C4-2B (cell line): ENCODE data around the gene FUCA2.

Source experiments
- H3K27ac ChIP-seq: fragments of 450-650 bp; 2 replicates; pipeline ENCODE4 v1.5.1; 2017
- CTCF ChIP-seq: fragments of 450-650 bp; conservative IDR thresholded peaks from 2 replicates; pipeline ENCODE4 v1.5.1; 2017; ENCODE audit warnings: mild to moderate bottlenecking
- ZFX ChIP-seq: fragments of 450-650 bp; IDR thresholded peaks from 2 replicates; pipeline ENCODE4 v1.6.1; 2017

The FUCA2 gene

DNA sequence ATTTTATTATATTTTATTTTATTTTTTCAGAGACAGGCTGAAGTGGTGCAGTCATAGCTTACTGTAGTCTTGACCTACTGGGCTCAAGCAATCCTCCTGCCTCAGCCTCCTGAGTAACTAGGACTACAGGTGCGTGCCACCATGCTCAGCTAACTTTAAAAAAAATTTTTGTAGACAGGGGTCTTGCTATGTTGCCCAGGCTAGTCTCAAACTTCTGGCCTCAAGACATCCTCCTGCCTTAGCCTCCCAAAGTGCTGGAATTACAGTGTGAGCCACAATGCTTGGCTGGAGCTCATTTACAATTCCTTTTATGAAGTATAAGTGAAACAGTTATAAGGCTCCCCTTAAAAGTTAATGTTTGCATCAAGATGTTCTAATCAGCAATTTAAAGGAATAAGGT lies 14.5 kb downstream of the FUCA2 start:
- no peak for TF ChIP-seq ZFX
- TF ChIP-seq CTCF: no peak
- H3K27ac ChIP-seq: no peak overlapping the region

GRCh38 chr6:143490775-143491174 lies 20.7 kb downstream of the FUCA2 start:
- H3K27ac ChIP-seq: no peak overlapping the region
- TF ChIP-seq ZFX: no peak
- TF ChIP-seq CTCF: no peak

DNA sequence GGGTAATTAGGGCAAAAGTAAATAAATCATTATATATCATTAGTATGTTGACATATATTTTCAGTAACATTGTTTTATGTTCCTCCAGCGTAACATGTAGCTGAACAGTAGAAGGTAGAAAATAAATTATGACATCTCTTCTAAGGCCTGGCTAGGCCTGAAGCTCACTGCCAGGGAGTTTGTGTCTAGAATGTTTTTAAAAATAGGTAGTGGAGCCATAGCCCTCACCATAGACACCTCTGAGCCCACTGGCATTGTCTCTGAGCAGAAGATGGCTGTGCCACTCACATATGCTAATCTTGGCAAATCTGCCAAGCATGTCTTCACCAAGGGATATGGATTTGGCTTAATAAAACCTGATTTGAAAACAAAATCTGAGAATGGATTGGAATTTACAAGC lies 21.3 kb downstream of the FUCA2 start:
- TF ChIP-seq CTCF: no peak
- no peak overlapping the region for H3K27ac ChIP-seq

DNA sequence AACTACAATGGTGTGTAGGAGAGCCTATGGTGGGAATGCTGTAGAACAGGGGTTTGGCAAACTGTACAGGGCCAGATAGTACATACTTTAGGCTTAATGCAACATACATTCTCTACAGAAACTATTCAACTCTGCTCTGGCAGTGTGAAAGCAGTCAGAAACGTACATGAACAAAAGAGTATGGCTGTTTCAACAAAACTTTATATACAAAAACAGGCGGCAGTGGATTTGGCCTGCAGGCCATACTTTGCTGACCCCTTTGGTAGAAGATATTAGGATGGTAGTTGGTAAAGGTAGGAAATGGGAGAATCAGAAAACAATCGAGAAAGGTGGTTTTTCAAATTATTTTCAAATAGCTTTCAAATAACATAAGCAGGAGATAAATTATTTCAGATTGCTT lies 24.8 kb downstream of the FUCA2 start:
- TF ChIP-seq CTCF (no peak), ZFX (no peak)
- H3K27ac ChIP-seq: no peak overlapping the region

- no peak for TF ChIP-seq ZFX
- TF ChIP-seq CTCF: no peak; the same call in 1 of the 2 replicates
- H3K27ac ChIP-seq: no peak overlapping the region
Observed at GRCh38 chr6:143485967-143486366, 25.6 kb downstream of the FUCA2 start.

GRCh38 chr6:143482593-143482992 lies 28.9 kb downstream of the FUCA2 start:
- TF ChIP-seq ZFX (no peak), CTCF (no peak)
- H3K27ac ChIP-seq: no peak overlapping the region

DNA sequence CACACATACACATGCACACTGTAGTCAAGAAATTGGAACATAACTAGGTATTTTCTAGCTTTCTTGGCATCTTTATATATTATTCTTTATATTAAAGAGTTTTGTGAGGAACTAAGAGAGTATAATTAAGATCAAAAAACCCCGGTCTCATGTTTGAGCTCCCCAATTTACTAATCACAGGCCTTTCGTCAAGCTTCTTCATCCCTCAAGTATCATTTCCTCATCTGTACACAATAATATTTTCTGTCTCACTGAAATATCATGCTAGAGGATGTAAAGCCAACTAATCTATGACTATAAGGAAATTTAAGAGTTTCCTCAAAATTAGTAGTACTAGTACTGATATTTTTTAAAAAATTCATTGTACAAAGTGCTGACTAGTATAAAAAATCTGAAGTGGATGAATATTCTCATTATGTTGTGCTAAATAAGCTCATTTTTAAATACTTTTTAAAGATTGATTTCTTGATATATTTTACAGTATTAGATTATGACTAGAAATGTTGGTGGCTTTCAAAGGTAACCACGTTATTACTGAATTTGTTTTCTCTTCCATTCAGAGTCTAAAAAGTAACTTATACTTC lies 32.9 kb downstream of the FUCA2 start:
- no peak overlapping the region for H3K27ac ChIP-seq
- TF ChIP-seq CTCF: no peak
- TF ChIP-seq ZFX: no peak
